Measurements from ENCODE around the gene KLK7. TPM values are rescaled to one million over a fixed set of nuclear protein-coding genes. Genes with fewer than 3 reads are reported as not detected.

KLK7 gene
- total RNA-seq, 1 donor from 2014 or later = 9.3 TPM

- no peak for DNase-seq (ENCODE audit: low read depth)
- no peak overlapping the region for H3K4me3 ChIP-seq (ENCODE audit: low read depth, low read length)
- TF ChIP-seq CTCF (conservative IDR thresholded peaks at IDR 0.05; ENCODE audit: low read depth, low read length) = no peak
Measured at GRCh38 chr19:50959731-50960500, 23.8 kb downstream of the KLK7 start.

DNA sequence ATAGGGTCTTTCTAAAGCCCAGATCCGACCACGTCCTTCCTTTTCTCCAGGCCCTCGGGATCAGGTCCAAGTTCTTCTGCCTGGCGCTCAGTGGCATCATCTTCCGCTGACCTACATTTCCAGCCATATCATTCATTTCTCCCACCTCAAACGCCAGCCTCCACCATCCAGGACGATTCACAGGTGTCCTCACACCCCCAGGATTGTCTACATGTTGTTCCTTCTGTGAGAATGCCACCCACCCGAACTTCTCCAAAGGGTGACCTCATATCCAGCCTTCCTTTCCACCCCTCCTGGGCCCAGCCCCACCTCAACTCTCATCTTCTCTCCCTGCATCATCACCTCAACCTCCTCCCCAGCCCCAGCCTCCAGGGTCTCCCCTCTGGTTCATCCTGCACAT, 26.1 kb downstream of the KLK7 start:
- H3K4me3 ChIP-seq (ENCODE audit: low read depth, low read length) = no peak overlapping the region
- DNase-seq (ENCODE audit: low read depth) = no peak
- no peak for TF ChIP-seq CTCF (conservative IDR thresholded peaks at IDR 0.05; ENCODE audit: low read depth, low read length)

- no peak for TF ChIP-seq CTCF (conservative IDR thresholded peaks at IDR 0.05; ENCODE audit: low read depth, low read length)
- H3K4me3 ChIP-seq (ENCODE audit: low read depth, low read length) = no peak within 1 kb of the TSS
- DNase-seq (ENCODE audit: low read depth) = no peak
Measured at GRCh38 chr19:50952910-50953309, 30.8 kb downstream of the KLK7 start, which contains the start of gene KLK5. TSS of gene KLK5 (minus strand) at chr19:50953038. CDS start at chr19:50952657, 381 bp downstream.

GRCh38 chr19:50949861-50950260, 33.9 kb downstream of the KLK7 start:
- no peak for TF ChIP-seq CTCF (conservative IDR thresholded peaks at IDR 0.05; ENCODE audit: low read depth, low read length)
- no peak for DNase-seq (ENCODE audit: low read depth)
- H3K4me3 ChIP-seq (ENCODE audit: low read depth, low read length) = no peak overlapping the region

DNA sequence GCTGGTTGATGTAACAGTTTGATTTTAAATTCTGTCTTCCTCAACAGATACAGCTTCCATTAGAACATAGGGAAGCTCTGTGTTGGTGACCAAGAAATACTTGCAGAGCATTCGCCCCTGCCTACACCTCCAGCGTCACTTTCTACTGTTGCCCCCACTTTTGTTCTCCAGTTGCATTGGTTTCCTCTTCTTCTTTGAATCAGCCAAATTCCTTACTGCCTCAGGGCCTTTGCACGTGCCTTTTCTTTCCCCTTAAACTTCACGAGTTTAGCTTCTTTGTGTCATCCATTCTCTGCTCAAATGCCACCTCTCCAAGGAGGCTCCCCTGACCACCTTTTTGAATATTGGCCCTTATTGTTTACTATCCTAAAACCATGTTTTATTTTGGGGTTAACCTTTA, 36.6 kb downstream of the KLK7 start:
- no peak for DNase-seq (ENCODE audit: low read depth)
- no peak for TF ChIP-seq CTCF (conservative IDR thresholded peaks at IDR 0.05; ENCODE audit: low read depth, low read length)
- no peak overlapping the region for H3K4me3 ChIP-seq (ENCODE audit: low read depth, low read length)

- no peak for DNase-seq (ENCODE audit: low read depth)
- no peak overlapping the region for H3K4me3 ChIP-seq (ENCODE audit: low read depth, low read length)
- TF ChIP-seq CTCF (conservative IDR thresholded peaks at IDR 0.05; ENCODE audit: low read depth, low read length) = no peak
Measured at GRCh38 chr19:50944795-50945194, 38.9 kb downstream of the KLK7 start.
